ENCODE measurements around the gene COL4A1.

The COL4A1 gene

GRCh38 chr13:110154410-110154933 lies 152.5 kb downstream of the COL4A1 start:
- no peak for DNase-seq

- DNase-seq: no peak
Observed at GRCh38 chr13:110152351-110152750, 154.6 kb downstream of the COL4A1 start.

- DNase-seq: no peak
Observed at GRCh38 chr13:110151462-110151861, 155.5 kb downstream of the COL4A1 start.

GRCh38 chr13:110150384-110151101 lies 156.4 kb downstream of the COL4A1 start:
- no peak for DNase-seq

- no peak for DNase-seq
Observed at GRCh38 chr13:110149036-110149435, 157.9 kb downstream of the COL4A1 start.

- no peak for DNase-seq
Observed at GRCh38 chr13:110140099-110140498, 166.9 kb downstream of the COL4A1 start.

GRCh38 chr13:110138700-110139036 lies 168.3 kb downstream of the COL4A1 start:
- DNase-seq: no peak

GRCh38 chr13:110138010-110138699 lies 168.8 kb downstream of the COL4A1 start:
- DNase-seq: peak; percentile 84

- DNase-seq: peak; percentile 76
Observed at GRCh38 chr13:110137680-110138009, 169.3 kb downstream of the COL4A1 start.

GRCh38 chr13:110136660-110137585 lies 170.0 kb downstream of the COL4A1 start:
- no peak for DNase-seq

- no peak for DNase-seq
Observed at GRCh38 chr13:110135977-110136597, 170.9 kb downstream of the COL4A1 start.

- DNase-seq: no peak
Observed at GRCh38 chr13:110134801-110135200, 172.2 kb downstream of the COL4A1 start.

- DNase-seq: no peak
Observed at GRCh38 chr13:110133425-110134235, 173.3 kb downstream of the COL4A1 start.

- no peak for DNase-seq
Observed at GRCh38 chr13:110132225-110132982, 174.6 kb downstream of the COL4A1 start.

GRCh38 chr13:110131424-110131823 lies 175.5 kb downstream of the COL4A1 start:
- DNase-seq: no peak

- DNase-seq: no peak
Observed at GRCh38 chr13:110130431-110130830, 176.5 kb downstream of the COL4A1 start.

GRCh38 chr13:110129539-110130186 lies 177.3 kb downstream of the COL4A1 start:
- no peak for DNase-seq

GRCh38 chr13:110129076-110129475 lies 177.9 kb downstream of the COL4A1 start:
- no peak for DNase-seq

GRCh38 chr13:110128546-110128945 lies 178.4 kb downstream of the COL4A1 start:
- DNase-seq: no peak

- no peak for DNase-seq
Observed at GRCh38 chr13:110127986-110128511, 178.9 kb downstream of the COL4A1 start.
